Tibial artery (tissue), 4 donors: ENCODE results near the gene PDE11A.

Experiments
- DNase-seq, 2 donors: peaks; one replicate each; pipeline ENCODE4 v3.0.0-alpha.2; 2019
- H3K27ac ChIP-seq, 2 donors: fragments of 200-600 bp; sonication (generic) in 1 of 2; 1 replicate in 1 of 2; 2 replicates in 1 of 2; pipeline ENCODE4 v1.5.1; 2018 to 2019; ENCODE audit warnings: mild to moderate bottlenecking in 1 of 2
- H3K27me3 ChIP-seq, 2 donors: fragments of 200-600 bp; sonication (generic) in 1 of 2; one replicate each; pipeline versions ENCODE4 v1.5.1 to v1.6.0; 2016 to 2019
- H3K36me3 ChIP-seq, 3 donors: fragments of 200-600 bp; sonication (generic) in 2 of 3; one replicate each; pipeline ENCODE4 v1.5.1; 2016 to 2019; ENCODE audit warnings: mild to moderate bottlenecking in 2 of 3
- H3K4me1 ChIP-seq, 4 donors: fragments of 200-600 bp; sonication (generic) in 2 of 4; 1 replicate in 3 of 4; 2 replicates in 1 of 4; pipeline ENCODE4 v1.5.1; 2016 to 2019
- H3K4me3 ChIP-seq, 2 donors: fragments of 200-600 bp; sonication (generic) in 1 of 2; 1 replicate in 1 of 2; 2 replicates in 1 of 2; pipeline ENCODE4 v1.5.1; 2018 to 2019; ENCODE audit warnings: mild to moderate bottlenecking in 2 of 2
- H3K9me3 ChIP-seq, 3 donors: fragments of 200-600 bp; sonication (generic) in 1 of 3; one replicate each; pipeline ENCODE4 v1.5.1; 2016 to 2019
- intact Hi-C: fragments of 100-400 bp; cut with DNase I; formaldehyde crosslinking; loops from one replicate; pipeline ENCODE4 v1.15.0; 2023; ENCODE audit warnings: low total_unique reads
- TF ChIP-seq, protein P1 (sequence below), 2 experiments: fragments of 200-600 bp in 1 of 2; fragments of 450-650 bp in 1 of 2; IDR thresholded peaks; one replicate each; pipeline ENCODE4 v1.5.1; 2017 to 2019; ENCODE audit warnings: antibody characterized with exemption in 2 of 2, mild to moderate bottlenecking in 1 of 2, moderate library complexity in 1 of 2

PDE11A gene

DNA sequence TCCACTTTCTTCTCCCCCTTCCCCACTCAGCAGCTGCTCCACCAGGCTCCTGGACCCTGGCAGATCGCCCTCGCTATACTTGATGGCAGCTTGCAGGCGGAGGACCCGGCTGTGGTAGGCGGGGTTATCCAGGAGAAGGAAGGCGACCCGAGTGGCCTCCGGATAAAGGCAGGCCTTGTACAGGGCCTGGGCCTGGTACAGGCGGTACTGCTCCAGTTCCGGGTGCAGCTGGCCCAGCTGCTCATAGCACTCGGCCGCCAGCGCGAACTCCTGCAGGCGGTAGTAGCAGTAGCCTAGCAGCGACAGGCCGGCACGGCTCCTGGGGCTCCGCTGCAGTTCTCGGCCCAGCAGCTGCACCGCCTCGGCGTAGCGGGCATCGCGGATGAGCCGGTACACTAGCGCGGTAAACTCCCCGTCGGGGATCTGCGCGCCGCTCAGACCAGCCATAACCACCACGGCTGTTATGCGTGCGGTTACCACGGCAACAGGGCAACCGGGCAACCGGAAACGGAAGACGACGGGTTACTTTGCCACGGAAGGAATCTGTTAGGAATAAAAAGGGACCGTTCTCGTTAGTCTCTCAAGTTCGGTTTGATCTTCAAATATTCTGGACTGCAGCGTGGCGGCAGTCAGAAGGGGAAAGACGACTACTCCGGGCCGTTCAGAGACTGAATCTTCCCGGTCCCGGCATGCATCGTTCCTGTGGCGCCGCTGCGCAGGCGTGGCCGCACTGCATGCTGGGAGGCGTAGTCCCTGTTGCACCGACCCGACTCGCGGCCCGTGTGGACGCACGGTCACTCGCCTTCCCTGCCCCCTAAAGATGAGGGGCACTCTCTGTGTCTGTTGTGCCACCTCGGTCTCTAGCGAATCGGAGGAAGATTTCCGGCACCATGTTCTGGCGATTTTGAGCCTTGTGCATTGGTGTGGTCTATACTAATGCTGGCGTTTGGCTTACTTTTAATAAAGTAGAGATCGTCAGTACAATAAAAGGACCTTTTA, 454.0 kb downstream of the PDE11A start:
- H3K27me3 ChIP-seq, result no peaks in the 10 kb centered on the region
- peak overlapping the region; percentile 88 to 93 for H3K27ac ChIP-seq
- H3K4me3 ChIP-seq, result peak overlapping the region; percentile 71 to 73
- peaks cover 0 to 5% (median 3%) of the 10 kb centered on the region in 4 donors for H3K4me1 ChIP-seq
- H3K9me3 ChIP-seq, result no peaks in the 10 kb centered on the region
- TF ChIP-seq, protein P1, sequence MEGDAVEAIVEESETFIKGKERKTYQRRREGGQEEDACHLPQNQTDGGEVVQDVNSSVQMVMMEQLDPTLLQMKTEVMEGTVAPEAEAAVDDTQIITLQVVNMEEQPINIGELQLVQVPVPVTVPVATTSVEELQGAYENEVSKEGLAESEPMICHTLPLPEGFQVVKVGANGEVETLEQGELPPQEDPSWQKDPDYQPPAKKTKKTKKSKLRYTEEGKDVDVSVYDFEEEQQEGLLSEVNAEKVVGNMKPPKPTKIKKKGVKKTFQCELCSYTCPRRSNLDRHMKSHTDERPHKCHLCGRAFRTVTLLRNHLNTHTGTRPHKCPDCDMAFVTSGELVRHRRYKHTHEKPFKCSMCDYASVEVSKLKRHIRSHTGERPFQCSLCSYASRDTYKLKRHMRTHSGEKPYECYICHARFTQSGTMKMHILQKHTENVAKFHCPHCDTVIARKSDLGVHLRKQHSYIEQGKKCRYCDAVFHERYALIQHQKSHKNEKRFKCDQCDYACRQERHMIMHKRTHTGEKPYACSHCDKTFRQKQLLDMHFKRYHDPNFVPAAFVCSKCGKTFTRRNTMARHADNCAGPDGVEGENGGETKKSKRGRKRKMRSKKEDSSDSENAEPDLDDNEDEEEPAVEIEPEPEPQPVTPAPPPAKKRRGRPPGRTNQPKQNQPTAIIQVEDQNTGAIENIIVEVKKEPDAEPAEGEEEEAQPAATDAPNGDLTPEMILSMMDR (IDR thresholded peaks at IDR 0.05), result no peak
- H3K36me3 ChIP-seq, result no peaks in the 10 kb centered on the region
- intact Hi-C loops, result loop anchor here (5.0 to 10.0 kb wide), 2 partner anchors 66 to 454 kb away; a partner anchor contains a TSS
- DNase-seq, result peak; percentile 94

DNA sequence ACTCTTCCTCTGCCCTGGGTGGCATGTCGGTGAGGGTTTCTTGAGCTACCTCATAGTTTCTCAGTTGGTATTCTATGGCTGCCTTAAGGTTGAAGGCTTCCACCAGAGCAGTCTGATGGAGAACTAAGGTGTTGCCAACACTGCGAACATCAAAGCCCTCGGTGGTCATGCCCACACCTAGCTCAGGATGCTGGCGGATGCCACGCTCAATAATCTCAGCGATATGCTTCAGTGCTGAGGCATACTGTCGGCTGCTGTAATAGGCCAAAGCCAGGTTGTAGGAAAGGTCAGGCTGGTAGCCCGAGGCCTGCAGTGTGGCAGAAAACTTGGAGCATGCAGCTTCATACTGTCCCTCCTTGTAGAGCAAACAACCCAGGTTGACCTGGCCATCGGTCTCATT, 454.7 kb downstream of the PDE11A start:
- peak overlapping the region; percentile 88 to 93 for H3K27ac ChIP-seq

DNA sequence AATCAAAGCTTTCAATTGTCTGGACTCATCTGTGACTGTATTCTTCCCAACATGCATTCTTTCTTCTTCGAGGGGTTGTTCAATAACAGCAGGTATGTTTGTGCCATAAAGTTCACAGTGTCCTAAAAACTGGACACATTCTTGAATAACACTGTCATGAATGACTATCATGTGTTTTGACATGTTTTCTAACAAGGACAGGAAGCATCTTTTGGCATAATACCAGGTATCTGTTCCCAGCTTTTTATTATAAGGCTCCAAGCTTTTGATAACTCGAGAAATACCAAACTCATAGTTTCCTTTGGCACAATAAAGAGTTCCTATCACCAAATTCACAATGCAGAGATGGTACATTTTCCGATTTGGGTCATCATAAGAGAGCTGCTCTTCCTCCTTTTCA, 455.8 kb downstream of the PDE11A start:
- H3K9me3 ChIP-seq, result no peaks in the 10 kb centered on the region
- no peak overlapping the region for H3K27ac ChIP-seq
- intact Hi-C loops, result loop anchor here (5.0 to 10.0 kb wide), 2 partner anchors 64 to 452 kb away; a partner anchor contains a TSS
- TF ChIP-seq, protein P1 (IDR thresholded peaks at IDR 0.05), result no peak
- H3K4me1 ChIP-seq, result peaks cover 0 to 5% (median 3%) of the 10 kb centered on the region in 4 donors
- no peak overlapping the region for H3K4me3 ChIP-seq
- DNase-seq, result no peak
- no peaks in the 10 kb centered on the region for H3K36me3 ChIP-seq
- no peaks in the 10 kb centered on the region for H3K27me3 ChIP-seq

More for the DNA sequence above, 454.7 kb downstream of the PDE11A start:
- intact Hi-C loops, result loop anchor here (5.0 to 10.0 kb wide), 2 partner anchors 66 to 453 kb away; a partner anchor contains a TSS
- Histone ChIP-seq H3K27me3 (no peaks in the 10 kb centered on the region), H3K36me3 (no peaks in the 10 kb centered on the region), H3K4me3 (peak overlapping the region; percentile 71 to 73), H3K9me3 (no peaks in the 10 kb centered on the region), H3K4me1 (peaks cover 0 to 5% (median 3%) of the 10 kb centered on the region in 4 donors)
- DNase-seq, result no peak
- TF ChIP-seq, protein P1 (IDR thresholded peaks at IDR 0.05), result no peak

- Histone ChIP-seq H3K4me3 (no peak overlapping the region), H3K27me3 (no peaks in the 10 kb centered on the region), H3K4me1 (peaks cover 0 to 5% (median 3%) of the 10 kb centered on the region in 4 donors), H3K9me3 (no peaks in the 10 kb centered on the region), H3K27ac (no peak overlapping the region), H3K36me3 (no peaks in the 10 kb centered on the region)
- intact Hi-C loops, result loop anchor here (5.0 to 10.0 kb wide), 2 partner anchors 64 to 451 kb away; a partner anchor contains a TSS
- TF ChIP-seq, protein P1 (IDR thresholded peaks at IDR 0.05), result no peak
- no peak for DNase-seq
These were observed 456.5 kb downstream of the PDE11A start for GRCh38 chr2:177616066-177616465.

- Histone ChIP-seq H3K4me1 (no peaks in the 10 kb centered on the region), H3K27ac (no peak overlapping the region), H3K36me3 (no peaks in the 10 kb centered on the region), H3K27me3 (no peaks in the 10 kb centered on the region), H3K4me3 (no peak overlapping the region), H3K9me3 (no peaks in the 10 kb centered on the region)
- TF ChIP-seq, protein P1 (IDR thresholded peaks at IDR 0.05), result no peak
- intact Hi-C loops, result loop anchor here (10.0 kb wide), 1 partner anchor 448 kb away; no protein-coding TSS in a partner anchor
- DNase-seq, result no peak
These were observed 459.9 kb downstream of the PDE11A start for GRCh38 chr2:177612659-177613058.
